Astrocyte of the spinal cord (primary cell): ENCODE measurements around the gene MIPEP.

Source experiments
- DNase-seq: peaks from one replicate; pipeline ENCODE4 v3.0.0; 2011; ENCODE audit warnings: low read depth, low spot score
- H3K4me3 ChIP-seq: 2 replicates; pipeline ENCODE4 v1.5.1; 2011; ENCODE audit warnings: low read depth, mild to moderate bottlenecking, low read length, moderate library complexity
- in situ Hi-C: cut with HindIII; loops from 2 replicates; pipeline ENCODE4 v1.10.0; 2017; ENCODE audit warnings: low sequenced_read_pairs
- TF ChIP-seq, protein P1 (sequence below): IDR thresholded peaks from 2 replicates; pipeline ENCODE4 v1.5.1; 2012; ENCODE audit warnings: low read depth, mild to moderate bottlenecking, low read length, inconsistent platforms

MIPEP gene

DNA sequence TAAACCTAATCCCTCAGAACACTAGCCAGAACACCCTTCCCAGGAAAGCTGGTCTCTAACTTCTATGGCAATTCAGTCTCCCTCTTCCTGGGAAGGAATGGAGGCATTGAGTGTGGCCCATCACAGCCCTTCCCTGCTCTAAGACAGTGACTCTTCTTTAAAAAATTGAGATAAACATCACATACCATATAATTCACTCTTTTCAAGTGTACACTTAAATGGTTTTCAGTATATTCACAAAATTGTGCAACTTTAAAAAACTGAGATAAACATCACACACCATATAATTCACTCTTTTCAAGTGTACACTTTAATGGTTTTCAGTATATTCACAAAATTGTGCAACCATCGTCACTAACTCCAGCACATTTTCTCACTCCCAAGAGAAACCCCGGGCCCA lies 116.5 kb downstream of the MIPEP start:
- no peak for DNase-seq
- in situ Hi-C loops: no loop called here
- TF ChIP-seq, protein P1, sequence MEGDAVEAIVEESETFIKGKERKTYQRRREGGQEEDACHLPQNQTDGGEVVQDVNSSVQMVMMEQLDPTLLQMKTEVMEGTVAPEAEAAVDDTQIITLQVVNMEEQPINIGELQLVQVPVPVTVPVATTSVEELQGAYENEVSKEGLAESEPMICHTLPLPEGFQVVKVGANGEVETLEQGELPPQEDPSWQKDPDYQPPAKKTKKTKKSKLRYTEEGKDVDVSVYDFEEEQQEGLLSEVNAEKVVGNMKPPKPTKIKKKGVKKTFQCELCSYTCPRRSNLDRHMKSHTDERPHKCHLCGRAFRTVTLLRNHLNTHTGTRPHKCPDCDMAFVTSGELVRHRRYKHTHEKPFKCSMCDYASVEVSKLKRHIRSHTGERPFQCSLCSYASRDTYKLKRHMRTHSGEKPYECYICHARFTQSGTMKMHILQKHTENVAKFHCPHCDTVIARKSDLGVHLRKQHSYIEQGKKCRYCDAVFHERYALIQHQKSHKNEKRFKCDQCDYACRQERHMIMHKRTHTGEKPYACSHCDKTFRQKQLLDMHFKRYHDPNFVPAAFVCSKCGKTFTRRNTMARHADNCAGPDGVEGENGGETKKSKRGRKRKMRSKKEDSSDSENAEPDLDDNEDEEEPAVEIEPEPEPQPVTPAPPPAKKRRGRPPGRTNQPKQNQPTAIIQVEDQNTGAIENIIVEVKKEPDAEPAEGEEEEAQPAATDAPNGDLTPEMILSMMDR: no peak
- H3K4me3 ChIP-seq: no peak overlapping the region

DNA sequence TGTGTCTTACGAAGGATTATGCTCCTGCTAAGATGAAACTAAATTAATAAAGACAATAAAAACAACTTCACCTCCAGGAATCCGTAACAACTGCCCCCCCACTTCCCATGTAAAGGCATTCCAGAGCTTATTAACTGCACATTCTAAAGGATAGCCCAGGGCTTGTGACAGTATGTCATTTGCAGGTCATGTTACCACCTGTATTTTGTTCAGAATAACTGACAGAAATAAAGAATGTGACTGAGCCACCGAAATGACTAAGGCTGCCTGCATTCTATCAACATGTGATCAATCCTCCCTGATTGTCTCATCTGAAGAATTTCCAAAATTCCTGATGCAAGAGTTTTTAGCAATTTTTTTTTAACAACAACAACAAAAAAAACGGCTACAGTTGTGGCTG lies 117.2 kb downstream of the MIPEP start:
- TF ChIP-seq, protein P1: no peak
- no peak for DNase-seq
- in situ Hi-C loops: no loop called here

DNA sequence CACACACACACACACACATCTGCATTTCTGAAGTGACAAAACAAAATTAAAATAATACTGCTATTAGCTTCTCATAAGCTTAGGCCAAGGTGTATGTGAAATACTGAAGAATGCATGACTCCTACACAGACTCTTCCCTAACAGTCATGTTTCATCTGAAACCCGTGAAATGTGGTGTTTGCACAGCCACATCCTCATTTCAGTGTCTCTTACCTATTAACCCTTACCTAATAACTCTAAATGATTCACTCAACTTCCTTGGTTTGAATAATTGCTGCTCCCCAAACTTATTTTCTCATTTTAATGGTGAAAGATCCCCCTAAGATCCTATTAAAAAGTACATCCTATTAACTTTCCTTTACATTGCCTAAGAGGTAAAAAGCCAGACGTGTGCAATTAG lies 117.6 kb downstream of the MIPEP start:
- DNase-seq: no peak
- in situ Hi-C loops: no loop called here
- H3K4me3 ChIP-seq: no peak overlapping the region
- TF ChIP-seq, protein P1: no peak

More for the DNA sequence above, 117.2 kb downstream of the MIPEP start:
- no peak overlapping the region for H3K4me3 ChIP-seq

DNA sequence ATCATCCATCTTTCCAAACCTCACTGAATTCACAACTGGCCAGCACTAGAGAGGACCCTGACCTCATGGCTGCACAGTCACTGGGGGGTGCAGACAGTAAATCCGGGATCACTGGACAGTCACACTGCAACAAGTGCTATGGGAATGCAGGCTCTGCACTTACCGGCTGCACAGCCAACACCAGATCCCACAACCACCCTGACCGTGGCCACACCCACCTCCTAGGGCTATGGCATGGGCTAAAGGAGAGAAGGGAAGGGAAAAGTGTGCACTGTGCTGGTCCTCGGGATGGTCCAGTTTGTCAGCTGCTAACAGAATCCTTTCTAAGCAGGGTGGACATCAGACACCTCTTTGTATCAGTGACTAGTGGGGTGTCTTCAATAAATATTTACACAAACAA lies 118.2 kb downstream of the MIPEP start:
- TF ChIP-seq, protein P1: no peak
- H3K4me3 ChIP-seq: no peak overlapping the region
- no peak for DNase-seq
- in situ Hi-C loops: no loop called here

DNA sequence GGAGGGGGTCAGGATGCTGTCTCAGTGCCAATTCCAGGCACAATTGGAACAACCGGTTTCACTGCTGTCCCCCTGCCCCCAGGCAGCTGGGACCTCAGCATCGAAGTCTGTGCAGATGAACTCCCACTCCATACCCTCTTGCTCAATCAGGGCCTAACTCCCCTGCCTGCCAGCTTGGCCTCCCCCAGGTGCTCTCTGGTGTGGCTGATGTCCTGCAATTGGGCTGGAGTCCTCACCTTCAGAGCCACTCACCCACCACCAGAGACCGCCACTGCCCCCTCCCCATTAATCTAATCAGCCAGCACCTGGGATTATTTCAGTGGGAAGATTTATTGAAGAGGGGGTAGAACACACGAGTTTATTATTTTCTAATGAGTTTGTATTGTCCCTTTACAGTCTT lies 118.8 kb downstream of the MIPEP start:
- in situ Hi-C loops: no loop called here
- TF ChIP-seq, protein P1: no peak
- H3K4me3 ChIP-seq: no peak overlapping the region
- no peak for DNase-seq

DNA sequence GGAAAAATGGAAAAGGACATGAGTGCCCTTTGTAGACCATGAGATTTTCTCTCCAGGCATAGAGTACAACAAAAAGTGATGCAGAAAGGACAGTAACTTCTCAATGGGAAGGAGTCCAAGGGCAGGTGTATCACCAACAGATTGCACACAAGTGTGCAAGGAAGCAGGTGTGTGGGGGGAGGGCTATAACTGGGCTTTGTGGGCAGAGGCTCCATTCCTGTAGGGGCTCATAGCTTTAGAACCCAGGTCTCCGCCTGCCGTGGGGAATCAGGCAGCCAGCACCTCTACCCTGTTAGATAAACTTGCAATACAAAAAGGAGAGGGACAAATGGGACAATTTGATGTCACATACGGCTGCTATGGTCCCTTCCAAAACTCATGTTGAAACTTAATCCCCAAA lies 119.8 kb downstream of the MIPEP start:
- in situ Hi-C loops: no loop called here
- TF ChIP-seq, protein P1: no peak
- H3K4me3 ChIP-seq: no peak overlapping the region
- DNase-seq: no peak

DNA sequence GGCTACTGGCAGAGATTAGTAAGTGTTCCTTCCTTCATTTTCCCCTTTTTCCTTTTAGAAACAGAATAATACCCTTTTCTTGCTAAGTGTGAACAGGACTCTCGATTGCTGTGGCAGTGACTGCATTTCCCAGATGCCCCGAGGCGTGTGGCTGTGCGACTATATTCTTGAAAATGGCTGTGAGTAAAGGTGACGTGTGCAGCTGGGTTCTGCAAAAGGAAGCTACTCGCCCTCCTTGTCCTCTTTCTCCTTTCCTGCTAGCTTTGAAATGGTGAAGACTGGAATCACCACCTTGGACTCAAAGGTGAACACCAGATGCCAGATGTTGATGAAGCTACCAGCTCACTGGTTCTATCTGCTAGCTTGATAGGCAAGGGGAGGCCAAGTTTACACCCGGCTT lies 121.4 kb downstream of the MIPEP start:
- in situ Hi-C loops: no loop called here
- TF ChIP-seq, protein P1: no peak
- H3K4me3 ChIP-seq: no peak overlapping the region
- DNase-seq: no peak
